ENCODE results near the gene NFAT5.

NFAT5 gene

DNA sequence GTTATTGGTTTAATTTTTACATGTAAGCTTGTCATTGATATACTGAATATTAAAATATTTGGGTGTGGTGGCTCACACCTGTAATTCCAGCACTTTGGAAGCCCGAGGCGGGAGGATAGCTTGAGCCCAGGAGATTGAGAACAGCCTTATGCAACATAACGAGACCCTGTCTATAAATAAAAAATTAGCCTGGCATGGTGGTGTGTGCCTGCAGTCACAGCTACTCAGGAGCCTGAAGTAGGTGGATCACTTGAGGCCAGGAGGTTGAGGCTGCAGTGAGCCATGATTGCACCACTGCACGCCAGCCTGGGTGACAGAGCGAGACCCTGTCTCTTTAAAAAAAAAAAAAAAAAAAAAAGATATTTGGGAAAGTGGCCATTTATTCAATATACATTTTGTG lies 32.3 kb downstream of the NFAT5 start:
- no peaks in the 10 kb centered on the region for H3K27me3 ChIP-seq (replicated peaks)
- no peak overlapping the region for H3K4me3 ChIP-seq (ENCODE audit: low read depth, low read length)
- DNase-seq, result no peak
- H3K36me3 ChIP-seq (replicated peaks), result no peaks in the 10 kb centered on the region
- TF ChIP-seq, protein P1, sequence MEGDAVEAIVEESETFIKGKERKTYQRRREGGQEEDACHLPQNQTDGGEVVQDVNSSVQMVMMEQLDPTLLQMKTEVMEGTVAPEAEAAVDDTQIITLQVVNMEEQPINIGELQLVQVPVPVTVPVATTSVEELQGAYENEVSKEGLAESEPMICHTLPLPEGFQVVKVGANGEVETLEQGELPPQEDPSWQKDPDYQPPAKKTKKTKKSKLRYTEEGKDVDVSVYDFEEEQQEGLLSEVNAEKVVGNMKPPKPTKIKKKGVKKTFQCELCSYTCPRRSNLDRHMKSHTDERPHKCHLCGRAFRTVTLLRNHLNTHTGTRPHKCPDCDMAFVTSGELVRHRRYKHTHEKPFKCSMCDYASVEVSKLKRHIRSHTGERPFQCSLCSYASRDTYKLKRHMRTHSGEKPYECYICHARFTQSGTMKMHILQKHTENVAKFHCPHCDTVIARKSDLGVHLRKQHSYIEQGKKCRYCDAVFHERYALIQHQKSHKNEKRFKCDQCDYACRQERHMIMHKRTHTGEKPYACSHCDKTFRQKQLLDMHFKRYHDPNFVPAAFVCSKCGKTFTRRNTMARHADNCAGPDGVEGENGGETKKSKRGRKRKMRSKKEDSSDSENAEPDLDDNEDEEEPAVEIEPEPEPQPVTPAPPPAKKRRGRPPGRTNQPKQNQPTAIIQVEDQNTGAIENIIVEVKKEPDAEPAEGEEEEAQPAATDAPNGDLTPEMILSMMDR (IDR thresholded peaks at IDR 0.05; ENCODE audit: low read depth, low read length, missing control alignments), result no peak
- no peak overlapping the region for H3K27ac ChIP-seq
- in situ Hi-C loops (cut with HindIII; ENCODE audit: low pct_ligation_motif_present, low sequenced_read_pairs), result no loop called here

- DNase-seq, result no peak
- TF ChIP-seq, protein P1 (IDR thresholded peaks at IDR 0.05; ENCODE audit: low read depth, low read length, missing control alignments), result no peak
- H3K4me3 ChIP-seq (ENCODE audit: low read depth, low read length), result no peak overlapping the region
- H3K36me3 ChIP-seq (replicated peaks), result no peaks in the 10 kb centered on the region
- no peak overlapping the region for H3K27ac ChIP-seq
- H3K27me3 ChIP-seq (replicated peaks), result no peaks in the 10 kb centered on the region
- in situ Hi-C loops (cut with HindIII; ENCODE audit: low pct_ligation_motif_present, low sequenced_read_pairs), result no loop called here
Observed at GRCh38 chr16:69599731-69600130, 34.0 kb downstream of the NFAT5 start.

DNA sequence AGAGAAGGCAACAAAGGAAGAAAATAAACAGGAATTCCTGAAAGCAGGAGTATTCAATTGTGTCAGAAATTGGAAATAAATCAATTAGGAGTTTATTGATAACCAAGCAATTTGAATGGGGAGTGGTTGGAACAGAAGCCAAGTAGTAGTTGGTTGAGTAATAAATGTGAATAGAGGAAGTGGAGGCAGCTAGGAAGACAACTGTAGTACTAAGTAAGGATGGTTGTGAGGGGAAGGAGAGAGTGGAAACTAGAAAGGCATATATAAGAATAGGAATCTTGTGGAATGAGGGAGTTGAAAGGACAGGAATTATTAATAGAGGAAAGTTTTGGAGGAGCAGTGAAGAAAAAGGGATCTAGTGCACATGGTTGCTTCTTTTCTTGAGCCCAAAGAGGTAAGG lies 34.4 kb downstream of the NFAT5 start:
- in situ Hi-C loops (cut with HindIII; ENCODE audit: low pct_ligation_motif_present, low sequenced_read_pairs), result no loop called here
- no peak overlapping the region for H3K27ac ChIP-seq
- no peaks in the 10 kb centered on the region for H3K36me3 ChIP-seq (replicated peaks)
- no peak overlapping the region for H3K4me3 ChIP-seq (ENCODE audit: low read depth, low read length)
- DNase-seq, result no peak
- TF ChIP-seq, protein P1 (IDR thresholded peaks at IDR 0.05; ENCODE audit: low read depth, low read length, missing control alignments), result no peak
- H3K27me3 ChIP-seq (replicated peaks), result no peaks in the 10 kb centered on the region

DNA sequence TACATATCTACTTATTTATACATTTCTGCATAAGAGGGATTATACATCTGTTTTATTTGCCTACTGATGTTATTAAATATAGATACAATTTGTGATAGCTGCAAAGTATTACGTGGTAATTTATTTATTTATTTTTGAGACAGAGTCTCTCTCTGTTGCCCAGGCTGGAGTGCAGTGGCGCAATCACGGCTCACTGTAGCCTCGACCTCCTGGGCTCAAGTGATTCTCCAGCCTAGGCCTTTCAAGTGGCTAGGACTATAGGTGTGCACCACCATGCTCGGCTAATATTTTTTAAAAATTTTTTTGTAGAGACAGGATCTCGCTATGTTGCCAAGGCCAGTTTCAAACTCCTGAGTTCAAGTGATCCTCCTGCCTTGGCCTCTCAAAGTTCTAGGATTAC lies 35.5 kb downstream of the NFAT5 start:
- H3K36me3 ChIP-seq (replicated peaks), result no peaks in the 10 kb centered on the region
- TF ChIP-seq, protein P1 (IDR thresholded peaks at IDR 0.05; ENCODE audit: low read depth, low read length, missing control alignments), result no peak
- no peak overlapping the region for H3K4me3 ChIP-seq (ENCODE audit: low read depth, low read length)
- no peak for DNase-seq
- H3K27ac ChIP-seq, result no peak overlapping the region
- no peaks in the 10 kb centered on the region for H3K27me3 ChIP-seq (replicated peaks)
- in situ Hi-C loops (cut with HindIII; ENCODE audit: low pct_ligation_motif_present, low sequenced_read_pairs), result no loop called here

- no peak for DNase-seq
- Histone ChIP-seq H3K27ac (no peak overlapping the region), H3K27me3 (replicated peaks) (no peaks in the 10 kb centered on the region), H3K4me3 (ENCODE audit: low read depth, low read length) (no peak overlapping the region), H3K36me3 (replicated peaks) (no peaks in the 10 kb centered on the region)
- TF ChIP-seq, protein P1 (IDR thresholded peaks at IDR 0.05; ENCODE audit: low read depth, low read length, missing control alignments), result no peak
- in situ Hi-C loops (cut with HindIII; ENCODE audit: low pct_ligation_motif_present, low sequenced_read_pairs), result no loop called here
Observed at GRCh38 chr16:69606985-69607384, 41.2 kb downstream of the NFAT5 start.

DNA sequence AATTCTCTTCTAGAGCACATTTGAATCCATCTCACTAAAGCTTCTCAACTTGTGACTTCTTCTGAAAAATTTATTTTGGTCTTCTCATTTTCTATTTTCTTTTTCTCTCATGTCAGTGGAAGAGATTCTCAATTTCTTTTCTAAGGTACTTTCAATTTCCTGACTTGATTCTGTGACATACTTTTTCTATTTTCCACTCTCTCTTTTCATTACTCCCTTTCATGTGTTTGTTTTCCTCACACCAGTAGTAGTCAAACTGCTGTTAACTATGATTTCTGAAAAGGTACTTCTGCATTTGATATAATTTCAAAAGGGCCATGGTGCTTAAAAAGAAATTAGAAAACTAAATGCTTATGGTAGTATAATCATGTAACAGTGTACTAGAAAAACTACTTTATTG lies 41.9 kb downstream of the NFAT5 start:
- Histone ChIP-seq H3K4me3 (ENCODE audit: low read depth, low read length) (no peak overlapping the region), H3K27ac (no peak overlapping the region), H3K27me3 (replicated peaks) (no peaks in the 10 kb centered on the region), H3K36me3 (replicated peaks) (no peaks in the 10 kb centered on the region)
- in situ Hi-C loops (cut with HindIII; ENCODE audit: low pct_ligation_motif_present, low sequenced_read_pairs), result no loop called here
- TF ChIP-seq, protein P1 (IDR thresholded peaks at IDR 0.05; ENCODE audit: low read depth, low read length, missing control alignments), result no peak
- DNase-seq, result no peak
